HL-60 (cell line): Measurements from ENCODE around the gene TMEM198.
A peak's percentile ranks its signal among the peaks of the same experiment; 100 is the strongest.

ENCODE experiments used
- DNase-seq, 2 experiments: peaks; one replicate each; pipeline ENCODE4 v3.0.0-alpha.2; 2010 to 2020; ENCODE audit warnings: low read depth in 1 of 2, low spot score in 1 of 2
- H3K27ac ChIP-seq: fragments of 250-450 bp; sonication (Bioruptor Pico); replicated peaks from 2 replicates; pipeline ENCODE4 v1.5.1; 2020; ENCODE audit warnings: mild to moderate bottlenecking, moderate library complexity
- H3K27me3 ChIP-seq: fragments of 250-450 bp; sonication (Bioruptor Pico); 2 replicates; pipeline ENCODE4 v1.5.1; 2021; ENCODE audit warnings: mild to moderate bottlenecking, moderate library complexity; ENCODE audit not compliant: insufficient read depth, poor library complexity, severe bottlenecking
- H3K4me3 ChIP-seq: replicated peaks from 2 replicates; pipeline ENCODE4 v1.5.1; 2011; ENCODE audit warnings: mild to moderate bottlenecking, control low read depth, low read length; ENCODE audit not compliant: insufficient read depth
- GABPA ChIP-seq: IDR thresholded peaks from 2 replicates; pipeline ENCODE4 v1.6.1; 2012; ENCODE audit warnings: low read depth
- POLR2AphosphoS5 ChIP-seq: IDR thresholded peaks from 2 replicates; pipeline ENCODE4 v1.6.1; 2012; ENCODE audit warnings: low read depth
- SPI1 ChIP-seq: IDR thresholded peaks from 2 replicates; pipeline ENCODE4 v1.6.1; 2012; ENCODE audit warnings: low read depth, mild to moderate bottlenecking, borderline replicate concordance
- TF ChIP-seq, protein P1 (sequence below): IDR thresholded peaks from 2 replicates; pipeline ENCODE4 v1.6.1; 2012; ENCODE audit warnings: low read depth; ENCODE audit not compliant: insufficient replicate concordance
- TF ChIP-seq, protein P2 (sequence below): IDR thresholded peaks from one replicate; pipeline ENCODE4 v1.5.1; 2011; ENCODE audit warnings: low read length, control low read depth, inconsistent platforms; ENCODE audit not compliant: insufficient read depth

The TMEM198 gene

DNA sequence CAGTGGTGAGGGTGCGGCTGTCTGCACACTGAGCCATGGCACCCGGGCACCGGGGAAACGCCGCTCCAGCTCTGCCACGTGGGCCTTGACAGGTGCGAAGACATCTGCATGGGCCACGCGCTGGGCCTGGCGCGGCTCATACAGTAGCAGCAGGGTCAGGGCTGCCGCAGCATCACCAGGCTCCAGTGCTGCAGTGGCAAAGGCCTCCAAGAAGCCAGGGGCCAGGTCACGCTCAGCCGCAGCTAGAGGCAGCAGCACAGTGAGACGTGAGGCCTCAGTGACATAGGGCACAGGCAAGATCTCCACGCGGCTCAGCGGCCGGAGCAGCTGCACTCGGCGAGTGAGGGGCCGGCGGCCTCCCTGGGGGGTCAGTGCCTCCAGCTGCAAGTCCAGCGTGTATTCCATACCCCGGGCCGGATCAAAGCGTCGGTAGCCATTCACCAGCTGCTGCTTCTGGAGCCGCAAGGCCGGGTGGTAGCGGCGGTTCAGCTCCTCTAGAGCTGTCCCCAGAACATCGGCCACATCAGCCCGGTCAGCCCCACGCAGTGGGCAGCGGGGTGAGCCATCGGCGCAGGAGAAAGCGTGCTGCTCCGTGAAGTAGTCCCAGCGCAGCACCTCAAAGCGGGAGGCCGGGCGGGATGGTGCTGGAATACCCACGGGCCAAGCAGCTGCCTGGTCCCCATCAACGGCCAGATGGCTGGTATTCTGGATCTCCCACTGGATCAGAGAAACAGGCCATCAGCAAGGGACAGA, 3.7 kb upstream of the TMEM198 start:
- no peak for TF ChIP-seq GABPA
- TF ChIP-seq, protein P1, sequence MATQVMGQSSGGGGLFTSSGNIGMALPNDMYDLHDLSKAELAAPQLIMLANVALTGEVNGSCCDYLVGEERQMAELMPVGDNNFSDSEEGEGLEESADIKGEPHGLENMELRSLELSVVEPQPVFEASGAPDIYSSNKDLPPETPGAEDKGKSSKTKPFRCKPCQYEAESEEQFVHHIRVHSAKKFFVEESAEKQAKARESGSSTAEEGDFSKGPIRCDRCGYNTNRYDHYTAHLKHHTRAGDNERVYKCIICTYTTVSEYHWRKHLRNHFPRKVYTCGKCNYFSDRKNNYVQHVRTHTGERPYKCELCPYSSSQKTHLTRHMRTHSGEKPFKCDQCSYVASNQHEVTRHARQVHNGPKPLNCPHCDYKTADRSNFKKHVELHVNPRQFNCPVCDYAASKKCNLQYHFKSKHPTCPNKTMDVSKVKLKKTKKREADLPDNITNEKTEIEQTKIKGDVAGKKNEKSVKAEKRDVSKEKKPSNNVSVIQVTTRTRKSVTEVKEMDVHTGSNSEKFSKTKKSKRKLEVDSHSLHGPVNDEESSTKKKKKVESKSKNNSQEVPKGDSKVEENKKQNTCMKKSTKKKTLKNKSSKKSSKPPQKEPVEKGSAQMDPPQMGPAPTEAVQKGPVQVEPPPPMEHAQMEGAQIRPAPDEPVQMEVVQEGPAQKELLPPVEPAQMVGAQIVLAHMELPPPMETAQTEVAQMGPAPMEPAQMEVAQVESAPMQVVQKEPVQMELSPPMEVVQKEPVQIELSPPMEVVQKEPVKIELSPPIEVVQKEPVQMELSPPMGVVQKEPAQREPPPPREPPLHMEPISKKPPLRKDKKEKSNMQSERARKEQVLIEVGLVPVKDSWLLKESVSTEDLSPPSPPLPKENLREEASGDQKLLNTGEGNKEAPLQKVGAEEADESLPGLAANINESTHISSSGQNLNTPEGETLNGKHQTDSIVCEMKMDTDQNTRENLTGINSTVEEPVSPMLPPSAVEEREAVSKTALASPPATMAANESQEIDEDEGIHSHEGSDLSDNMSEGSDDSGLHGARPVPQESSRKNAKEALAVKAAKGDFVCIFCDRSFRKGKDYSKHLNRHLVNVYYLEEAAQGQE: no peak
- no peak for TF ChIP-seq SPI1
- TF ChIP-seq, protein P2, sequence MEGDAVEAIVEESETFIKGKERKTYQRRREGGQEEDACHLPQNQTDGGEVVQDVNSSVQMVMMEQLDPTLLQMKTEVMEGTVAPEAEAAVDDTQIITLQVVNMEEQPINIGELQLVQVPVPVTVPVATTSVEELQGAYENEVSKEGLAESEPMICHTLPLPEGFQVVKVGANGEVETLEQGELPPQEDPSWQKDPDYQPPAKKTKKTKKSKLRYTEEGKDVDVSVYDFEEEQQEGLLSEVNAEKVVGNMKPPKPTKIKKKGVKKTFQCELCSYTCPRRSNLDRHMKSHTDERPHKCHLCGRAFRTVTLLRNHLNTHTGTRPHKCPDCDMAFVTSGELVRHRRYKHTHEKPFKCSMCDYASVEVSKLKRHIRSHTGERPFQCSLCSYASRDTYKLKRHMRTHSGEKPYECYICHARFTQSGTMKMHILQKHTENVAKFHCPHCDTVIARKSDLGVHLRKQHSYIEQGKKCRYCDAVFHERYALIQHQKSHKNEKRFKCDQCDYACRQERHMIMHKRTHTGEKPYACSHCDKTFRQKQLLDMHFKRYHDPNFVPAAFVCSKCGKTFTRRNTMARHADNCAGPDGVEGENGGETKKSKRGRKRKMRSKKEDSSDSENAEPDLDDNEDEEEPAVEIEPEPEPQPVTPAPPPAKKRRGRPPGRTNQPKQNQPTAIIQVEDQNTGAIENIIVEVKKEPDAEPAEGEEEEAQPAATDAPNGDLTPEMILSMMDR: no peak
- TF ChIP-seq POLR2AphosphoS5: no peak
- H3K4me3 ChIP-seq: no peak overlapping the region
- H3K27me3 ChIP-seq: peaks cover 36% of the 10 kb centered on the region
- no peak overlapping the region for H3K27ac ChIP-seq
- no peak for DNase-seq

DNA sequence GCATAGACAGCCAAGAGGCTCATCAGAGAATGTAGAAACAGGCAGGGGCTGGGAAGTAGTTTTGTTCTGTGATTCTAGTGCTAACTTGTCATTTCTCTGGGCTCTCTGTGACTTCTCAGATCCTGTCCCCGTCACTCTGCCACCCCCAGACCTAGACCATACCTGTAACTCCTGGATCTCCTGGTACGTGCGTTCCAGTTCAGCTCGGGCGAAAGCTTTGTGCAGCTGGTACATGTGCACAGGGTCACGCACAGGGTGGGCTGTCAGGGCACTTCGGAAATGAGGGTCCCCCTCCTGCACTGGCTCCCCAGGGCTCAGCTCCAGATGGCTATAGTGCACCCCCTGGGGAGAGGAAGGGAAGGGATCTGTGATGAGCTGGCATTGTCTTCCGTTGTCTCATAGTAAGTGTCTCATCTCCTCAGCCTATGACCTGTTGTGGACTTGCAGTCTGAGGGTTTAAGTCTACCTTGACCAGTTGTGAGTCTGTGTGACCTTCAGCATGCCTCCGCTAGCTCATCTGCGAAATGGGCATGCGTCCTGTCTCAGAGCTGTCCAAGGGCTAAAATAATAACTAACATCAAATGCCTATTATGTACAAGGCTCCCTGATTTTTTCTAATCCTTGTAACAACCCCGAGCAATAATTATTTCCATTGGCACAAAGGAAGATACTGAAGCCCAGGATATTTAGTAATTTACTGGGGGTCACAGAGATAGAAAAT, 2.9 kb upstream of the TMEM198 start:
- Histone ChIP-seq H3K27me3 (peaks cover 39% of the 10 kb centered on the region), H3K4me3 (no peak overlapping the region), H3K27ac (no peak overlapping the region)
- no peak for DNase-seq
- TF ChIP-seq POLR2AphosphoS5 (no peak), GABPA (no peak), SPI1 (no peak)
- TF ChIP-seq, protein P1: no peak
- TF ChIP-seq, protein P2: no peak

DNA sequence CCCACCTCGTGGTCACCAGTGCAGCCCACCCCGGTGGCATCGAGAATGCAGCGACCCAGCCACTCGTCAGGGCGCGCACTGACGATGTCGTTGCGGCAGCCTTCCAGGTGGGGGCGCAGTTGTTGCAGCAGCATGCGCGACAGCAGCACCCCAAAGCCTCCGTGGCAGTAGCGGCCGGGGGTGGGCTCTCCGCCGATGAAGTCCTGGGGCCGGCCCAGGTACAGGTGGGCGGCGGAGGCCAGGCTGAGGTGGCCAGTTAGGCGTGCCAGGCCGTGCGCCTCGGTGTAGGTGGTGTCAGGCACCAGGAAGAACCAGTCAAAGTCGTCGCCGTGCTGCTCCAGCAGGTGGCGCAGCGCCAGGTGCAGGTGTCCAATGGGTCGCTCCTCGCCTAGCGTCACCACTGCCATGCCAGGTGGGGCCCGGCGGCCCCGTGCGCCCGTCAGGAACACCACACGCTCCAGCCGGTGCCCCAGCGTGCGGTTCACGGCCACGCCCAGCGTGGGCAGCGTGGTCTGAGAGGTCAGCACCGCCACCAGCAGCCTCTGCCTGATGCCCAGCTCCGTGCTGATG, 2.1 kb upstream of the TMEM198 start:
- Histone ChIP-seq H3K27ac (no peak overlapping the region), H3K27me3 (peaks cover 31% of the 10 kb centered on the region), H3K4me3 (peak overlapping the region; percentile 53)
- peak; percentile 63 to 84 for DNase-seq
- TF ChIP-seq SPI1: no peak
- TF ChIP-seq, protein P2: peak; percentile 43
- no peak for TF ChIP-seq GABPA
- no peak for TF ChIP-seq POLR2AphosphoS5
